IPS-18a (cell line): ENCODE results near the gene CTRB2.

Source experiments
- H3K27ac ChIP-seq: one replicate; pipeline ENCODE4 v1.5.1; 2013; ENCODE audit warnings: low read length
- H3K27me3 ChIP-seq: one replicate; pipeline ENCODE4 v1.6.1; 2013; ENCODE audit warnings: mild to moderate bottlenecking, low read length; ENCODE audit not compliant: control insufficient read depth, insufficient read depth
- H3K36me3 ChIP-seq: one replicate; pipeline ENCODE4 v1.6.1; 2013; ENCODE audit warnings: low read depth, low read length; ENCODE audit not compliant: control insufficient read depth
- H3K4me1 ChIP-seq: one replicate; pipeline ENCODE4 v1.6.1; 2013; ENCODE audit warnings: low read depth, low read length; ENCODE audit not compliant: control insufficient read depth
- H3K4me3 ChIP-seq: one replicate; pipeline ENCODE4 v1.5.1; 2013; ENCODE audit warnings: low read length
- H3K9ac ChIP-seq: one replicate; pipeline ENCODE4 v1.6.1; 2013; ENCODE audit warnings: mild to moderate bottlenecking, low read length, moderate library complexity
- H3K9me3 ChIP-seq: one replicate; pipeline ENCODE4 v1.6.1; 2013; ENCODE audit warnings: low read depth, low read length; ENCODE audit not compliant: control insufficient read depth

CTRB2 gene

GRCh38 chr16:75197522-75198134 lies 9.3 kb downstream of the CTRB2 start:
- Histone ChIP-seq H3K27ac (no peak overlapping the region), H3K4me3 (no peak overlapping the region), H3K9ac (no peak overlapping the region), H3K27me3 (no peaks in the 10 kb centered on the region), H3K4me1 (no peaks in the 10 kb centered on the region), H3K9me3 (no peaks in the 10 kb centered on the region), H3K36me3 (no peaks in the 10 kb centered on the region)

- H3K36me3 ChIP-seq = no peaks in the 10 kb centered on the region
- no peak overlapping the region for H3K9ac ChIP-seq
- no peaks in the 10 kb centered on the region for H3K27me3 ChIP-seq
- no peaks in the 10 kb centered on the region for H3K4me1 ChIP-seq
- H3K27ac ChIP-seq = no peak overlapping the region
- no peak overlapping the region for H3K4me3 ChIP-seq
- H3K9me3 ChIP-seq = no peaks in the 10 kb centered on the region
These were observed 10.1 kb downstream of the CTRB2 start for GRCh38 chr16:75196836-75197235.

GRCh38 chr16:75195811-75196790 lies 10.9 kb downstream of the CTRB2 start:
- no peak overlapping the region for H3K4me3 ChIP-seq
- H3K27ac ChIP-seq = no peak overlapping the region
- H3K27me3 ChIP-seq = no peaks in the 10 kb centered on the region
- H3K36me3 ChIP-seq = no peaks in the 10 kb centered on the region
- H3K9ac ChIP-seq = no peak overlapping the region
- no peaks in the 10 kb centered on the region for H3K4me1 ChIP-seq
- H3K9me3 ChIP-seq = no peaks in the 10 kb centered on the region

GRCh38 chr16:75193730-75194444 lies 13.1 kb downstream of the CTRB2 start:
- Histone ChIP-seq H3K9me3 (no peaks in the 10 kb centered on the region), H3K36me3 (no peaks in the 10 kb centered on the region), H3K27ac (no peak overlapping the region), H3K4me1 (no peaks in the 10 kb centered on the region), H3K4me3 (no peak overlapping the region), H3K9ac (no peak overlapping the region), H3K27me3 (no peaks in the 10 kb centered on the region)

- Histone ChIP-seq H3K27me3 (no peaks in the 10 kb centered on the region), H3K36me3 (no peaks in the 10 kb centered on the region), H3K9me3 (no peaks in the 10 kb centered on the region), H3K4me3 (no peak overlapping the region), H3K9ac (no peak overlapping the region), H3K4me1 (no peaks in the 10 kb centered on the region), H3K27ac (no peak overlapping the region)
These were observed 13.7 kb downstream of the CTRB2 start for GRCh38 chr16:75193265-75193650.

- Histone ChIP-seq H3K9ac (no peak overlapping the region), H3K4me3 (no peak overlapping the region), H3K27ac (no peak overlapping the region)
These were observed 14.2 kb downstream of the CTRB2 start for GRCh38 chr16:75192606-75193264.

GRCh38 chr16:75189638-75190245 lies 17.2 kb downstream of the CTRB2 start:
- no peak overlapping the region for H3K9ac ChIP-seq
- H3K36me3 ChIP-seq = no peaks in the 10 kb centered on the region
- H3K4me1 ChIP-seq = no peaks in the 10 kb centered on the region
- H3K9me3 ChIP-seq = no peaks in the 10 kb centered on the region
- H3K4me3 ChIP-seq = no peak overlapping the region
- H3K27me3 ChIP-seq = no peaks in the 10 kb centered on the region
- H3K27ac ChIP-seq = no peak overlapping the region

More at GRCh38 chr16:75192606-75193264, 14.2 kb downstream of the CTRB2 start:
- H3K27me3 ChIP-seq = no peaks in the 10 kb centered on the region
- H3K4me1 ChIP-seq = no peaks in the 10 kb centered on the region
- H3K9me3 ChIP-seq = no peaks in the 10 kb centered on the region
- no peaks in the 10 kb centered on the region for H3K36me3 ChIP-seq

- no peak overlapping the region for H3K4me3 ChIP-seq
- H3K4me1 ChIP-seq = no peaks in the 10 kb centered on the region
- H3K9ac ChIP-seq = no peak overlapping the region
- H3K9me3 ChIP-seq = no peaks in the 10 kb centered on the region
- H3K27ac ChIP-seq = no peak overlapping the region
- no peaks in the 10 kb centered on the region for H3K27me3 ChIP-seq
- H3K36me3 ChIP-seq = no peaks in the 10 kb centered on the region
These were observed 18.0 kb downstream of the CTRB2 start for GRCh38 chr16:75188832-75189477.

GRCh38 chr16:75181630-75182029 lies 25.3 kb downstream of the CTRB2 start:
- H3K27ac ChIP-seq = no peak overlapping the region
- no peaks in the 10 kb centered on the region for H3K9me3 ChIP-seq
- H3K9ac ChIP-seq = no peak overlapping the region
- no peaks in the 10 kb centered on the region for H3K36me3 ChIP-seq
- H3K4me3 ChIP-seq = no peak overlapping the region
- H3K4me1 ChIP-seq = no peaks in the 10 kb centered on the region
- no peaks in the 10 kb centered on the region for H3K27me3 ChIP-seq

GRCh38 chr16:75179208-75179607 lies 27.8 kb downstream of the CTRB2 start:
- H3K27me3 ChIP-seq = no peaks in the 10 kb centered on the region
- no peaks in the 10 kb centered on the region for H3K36me3 ChIP-seq
- peaks cover 8% of the 10 kb centered on the region for H3K9me3 ChIP-seq
- no peaks in the 10 kb centered on the region for H3K4me1 ChIP-seq
- no peak overlapping the region for H3K27ac ChIP-seq
- no peak overlapping the region for H3K4me3 ChIP-seq
- no peak overlapping the region for H3K9ac ChIP-seq
